Peyer's patch (tissue), 4 donors: ENCODE measurements around the gene KLK8. TPM values are rescaled to one million over a fixed set of nuclear protein-coding genes. Genes with fewer than 3 reads are reported as not detected.

Experiments used
- DNase-seq, 3 donors: peaks; one replicate each; pipeline ENCODE4 v3.0.0-alpha.2; 2017 to 2019
- H3K27ac ChIP-seq, 4 donors: fragments of 200-600 bp; sonication (generic); one replicate each; pipeline ENCODE4 v1.5.1; 2016 to 2019
- H3K27me3 ChIP-seq, 2 donors: fragments of 200-600 bp; sonication (generic); one replicate each; pipeline ENCODE4 v1.5.1; 2019
- H3K36me3 ChIP-seq, 3 donors: fragments of 200-600 bp; sonication (generic); one replicate each; pipeline ENCODE4 v1.5.1; 2016 to 2019
- H3K4me1 ChIP-seq, 4 donors: fragments of 200-600 bp; sonication (generic); one replicate each; pipeline ENCODE4 v1.5.1; 2016 to 2019
- H3K4me3 ChIP-seq, 4 donors: fragments of 200-600 bp; sonication (generic); 1 replicate in 3 of 4; 2 replicates in 1 of 4; pipeline ENCODE4 v1.5.1; 2016 to 2019; ENCODE audit warnings: mild to moderate bottlenecking in 1 of 4
- H3K9me3 ChIP-seq, 4 donors: fragments of 200-600 bp; sonication (generic); one replicate each; pipeline ENCODE4 v1.5.1; 2016 to 2019; ENCODE audit warnings: mild to moderate bottlenecking in 1 of 4
- CTCF ChIP-seq, 6 experiments: fragments of 450-650 bp in 4 of 6; fragments of 200-600 bp in 2 of 6; sonication (generic) in 1 of 6; IDR thresholded peaks; one replicate each; pipeline ENCODE4 v1.5.1; 2017 to 2019; ENCODE audit warnings: antibody characterized with exemption in 6 of 6, mild to moderate bottlenecking in 3 of 6, moderate library complexity in 1 of 6
- POLR2A ChIP-seq, 2 donors: fragments of 450-650 bp; IDR thresholded peaks; one replicate each; pipeline ENCODE4 v1.5.1; 2017; ENCODE audit warnings: antibody characterized with exemption in 2 of 2, mild to moderate bottlenecking in 2 of 2, moderate library complexity in 2 of 2
- total RNA-seq, 4 donors: library from RNA; depleted of rRNA; stranded (reverse); fragments of >200 nt; gene quantifications; one replicate each; pipeline ENCODE4 v1.1.0, GENCODE V29; 2016

The KLK8 gene
- total RNA-seq, 4 donors from 2014 or later: not detected

DNA sequence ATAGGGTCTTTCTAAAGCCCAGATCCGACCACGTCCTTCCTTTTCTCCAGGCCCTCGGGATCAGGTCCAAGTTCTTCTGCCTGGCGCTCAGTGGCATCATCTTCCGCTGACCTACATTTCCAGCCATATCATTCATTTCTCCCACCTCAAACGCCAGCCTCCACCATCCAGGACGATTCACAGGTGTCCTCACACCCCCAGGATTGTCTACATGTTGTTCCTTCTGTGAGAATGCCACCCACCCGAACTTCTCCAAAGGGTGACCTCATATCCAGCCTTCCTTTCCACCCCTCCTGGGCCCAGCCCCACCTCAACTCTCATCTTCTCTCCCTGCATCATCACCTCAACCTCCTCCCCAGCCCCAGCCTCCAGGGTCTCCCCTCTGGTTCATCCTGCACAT lies 43.8 kb downstream of the KLK8 start:
- H3K36me3 ChIP-seq: no peaks in the 10 kb centered on the region
- H3K4me3 ChIP-seq: no peak overlapping the region
- H3K27ac ChIP-seq: no peak overlapping the region
- H3K4me1 ChIP-seq: no peaks in the 10 kb centered on the region
- no peaks in the 10 kb centered on the region for H3K9me3 ChIP-seq
- no peak for TF ChIP-seq POLR2A (IDR thresholded peaks at IDR 0.05)
- no peak for TF ChIP-seq CTCF (IDR thresholded peaks at IDR 0.05)
- no peak for DNase-seq
- H3K27me3 ChIP-seq: no peaks in the 10 kb centered on the region

DNA sequence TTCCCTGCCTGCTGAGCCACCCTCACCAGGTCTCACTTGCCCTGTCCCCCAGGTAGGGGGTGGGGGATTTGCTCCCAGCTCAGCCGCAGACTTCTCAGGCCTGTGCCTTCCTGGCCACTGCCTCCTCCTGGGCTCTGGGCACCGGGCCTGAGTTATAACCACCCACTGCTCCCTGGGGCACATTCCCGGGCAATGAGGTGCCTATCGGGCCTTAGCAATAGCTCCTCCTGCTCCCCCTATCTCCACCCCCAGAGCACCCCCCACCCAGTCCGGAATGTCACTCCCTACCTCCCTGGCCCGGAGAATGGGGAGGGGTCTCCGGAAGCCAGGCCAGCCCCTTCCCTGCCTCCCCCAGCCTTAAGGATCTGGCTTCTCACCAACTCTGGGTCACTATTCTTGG lies 48.5 kb downstream of the KLK8 start, which contains the start of gene KLK5:
TSS of gene KLK5 (minus strand) at position 129 of the 400 bp plus-strand sequence. CDS start 381 bp downstream, outside the sequence.
- Histone ChIP-seq H3K4me1 (no peaks in the 10 kb centered on the region), H3K27me3 (no peaks in the 10 kb centered on the region), H3K27ac (no peak within 1 kb of the TSS), H3K4me3 (no peak within 1 kb of the TSS), H3K9me3 (no peaks in the 10 kb centered on the region), H3K36me3 (no peaks in the 10 kb centered on the region)
- DNase-seq: no peak
- TF ChIP-seq POLR2A (IDR thresholded peaks at IDR 0.05): no peak
- no peak for TF ChIP-seq CTCF (IDR thresholded peaks at IDR 0.05)

DNA sequence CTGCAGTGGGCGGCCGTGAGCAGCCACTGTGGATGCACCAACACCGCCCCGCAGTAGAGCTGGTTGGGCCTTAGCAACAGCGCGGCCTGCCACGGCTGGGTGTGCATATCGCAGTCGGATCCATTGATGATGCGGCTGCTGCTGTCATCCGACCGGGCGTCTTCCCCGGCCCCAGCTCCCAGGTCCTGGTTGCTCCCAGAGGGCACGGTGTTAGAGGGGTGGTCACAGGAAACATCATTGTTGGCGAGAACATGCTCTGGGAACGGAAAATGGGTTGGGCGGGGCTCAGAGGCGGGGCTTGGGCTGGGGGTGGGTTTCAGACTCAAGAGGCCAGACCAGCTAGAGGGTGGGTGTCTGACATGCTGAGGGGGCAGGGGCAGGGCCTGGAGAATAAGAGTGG lies 51.5 kb downstream of the KLK8 start:
- no peaks in the 10 kb centered on the region for H3K9me3 ChIP-seq
- DNase-seq: no peak
- no peak overlapping the region for H3K4me3 ChIP-seq
- no peak overlapping the region for H3K27ac ChIP-seq
- TF ChIP-seq CTCF (IDR thresholded peaks at IDR 0.05) (no peak), POLR2A (IDR thresholded peaks at IDR 0.05) (no peak)
- H3K27me3 ChIP-seq: no peaks in the 10 kb centered on the region
- H3K4me1 ChIP-seq: no peaks in the 10 kb centered on the region
- H3K36me3 ChIP-seq: no peaks in the 10 kb centered on the region

GRCh38 chr19:50947123-50947522 lies 54.3 kb downstream of the KLK8 start:
- Histone ChIP-seq H3K4me3 (no peak overlapping the region), H3K27me3 (no peaks in the 10 kb centered on the region), H3K36me3 (no peaks in the 10 kb centered on the region), H3K9me3 (no peaks in the 10 kb centered on the region), H3K4me1 (no peaks in the 10 kb centered on the region), H3K27ac (no peak overlapping the region)
- TF ChIP-seq CTCF (IDR thresholded peaks at IDR 0.05) (no peak), POLR2A (IDR thresholded peaks at IDR 0.05) (no peak)
- no peak for DNase-seq

Other genes starting within 250 kb of the KLK8 start
- gene GPR32, start 231.1 kb downstream of the KLK8 start, total RNA-seq: not detected
- not detected for gene ACP4, start 211.2 kb downstream of the KLK8 start, total RNA-seq
- gene KLK1, start 177.8 kb downstream of the KLK8 start, total RNA-seq: 10 to 100 TPM; 24.5 to 60.2 (median 47.3) TPM
- not detected for gene KLK15, start 168.0 kb downstream of the KLK8 start, total RNA-seq
- gene KLK3, start 146.7 kb downstream of the KLK8 start, total RNA-seq: 1 to 10 TPM in 3 of 4 donors, not detected in 1; 1.2 to 2.4 (median 1.9) TPM
- not detected for gene KLK2, start 128.2 kb downstream of the KLK8 start, total RNA-seq
- 1 to 10 TPM in 1 of 4 donors, not detected in 3; 1.4 TPM for gene KLK4, start 90.2 kb downstream of the KLK8 start, total RNA-seq
- gene KLK5, start 48.6 kb downstream of the KLK8 start, total RNA-seq: not detected
- gene KLK6, start 32.0 kb downstream of the KLK8 start, total RNA-seq: not detected
- gene KLK7, start 17.7 kb downstream of the KLK8 start, total RNA-seq: 1 to 10 TPM in 2 of 4 donors, not detected in 2; 1.2 to 9.9 TPM
- gene KLK10, start 18.1 kb upstream of the KLK8 start, total RNA-seq: 1 to 10 TPM in 2 of 4 donors, not detected in 2; 2.4 to 6.3 TPM
- gene KLK11, start 25.0 kb upstream of the KLK8 start, total RNA-seq: 1 to 10 TPM in 3 of 4 donors, not detected in 1; 1.7 to 3.8 (median 1.9) TPM
- 1 to 10 TPM in 2 of 4 donors, not detected in 2; 1.4 to 4.7 TPM for gene KLK12, start 33.4 kb upstream of the KLK8 start, total RNA-seq
- gene KLK13, start 63.5 kb upstream of the KLK8 start, total RNA-seq: 1 to 10 TPM in 3 of 4 donors, not detected in 1; 1.2 to 5.0 (median 1.3) TPM
- 1 to 10 TPM in 2 of 4 donors, not detected in 2; 1.1 to 6.6 TPM for gene KLK14, start 81.3 kb upstream of the KLK8 start, total RNA-seq
- gene CTU1, start 106.8 kb upstream of the KLK8 start, total RNA-seq: 10 to 100 TPM in 1 of 4 donors, 1 to 10 TPM in 3; 4.4 to 10.0 (median 6.5) TPM
- gene SIGLEC9, start 123.3 kb upstream of the KLK8 start, total RNA-seq: 1 to 10 TPM in 2 of 4 donors, not detected in 2; 1.9 to 2.1 TPM
- gene SIGLEC7, start 140.7 kb upstream of the KLK8 start, total RNA-seq: not detected
- gene CD33, start 223.5 kb upstream of the KLK8 start, total RNA-seq: 10 to 100 TPM in 1 of 4 donors, 1 to 10 TPM in 1, under 1 TPM in 1, not detected in 1; 0.88 to 22.3 (median 2.4) TPM
- gene SIGLECL1, start 249.5 kb upstream of the KLK8 start, total RNA-seq: not detected